Thoracic aorta (tissue), 2 donors: ENCODE measurements around the gene ZNF511. TPM values are rescaled to one million over a fixed set of nuclear protein-coding genes. Genes with fewer than 3 reads are reported as not detected.

ENCODE experiments used
- ATAC-seq: fragments of 150-250 bp; one replicate; pipeline ENCODE4 v1.8.0; 2017; ENCODE audit warnings: low read depth; ENCODE audit not compliant: insufficient number of reproducible peaks, low FRiP score
- DNase-seq: peaks from one replicate; pipeline ENCODE4 v3.0.0-alpha.2; 2020; ENCODE audit warnings: low spot score
- H3K27ac ChIP-seq, 2 donors: fragments of 200-600 bp; sonication (generic); 1 replicate in 1 of 2; 2 replicates in 1 of 2; pipeline ENCODE4 v1.5.1; 2016; ENCODE audit warnings: mild to moderate bottlenecking in 2 of 2, moderate library complexity in 2 of 2
- H3K27me3 ChIP-seq: fragments of 200-600 bp; sonication (generic); replicated peaks from 2 replicates; pipeline ENCODE4 v1.6.0; 2016; ENCODE audit warnings: mild to moderate bottlenecking; ENCODE audit not compliant: insufficient read depth
- H3K36me3 ChIP-seq: fragments of 200-600 bp; sonication (generic); one replicate; pipeline ENCODE4 v1.5.1; 2016
- H3K4me1 ChIP-seq, 2 donors: fragments of 200-600 bp; sonication (generic); 1 replicate in 1 of 2; 2 replicates in 1 of 2; pipeline versions ENCODE4 v1.5.1 to v1.6.0; 2016; ENCODE audit warnings: low read depth in 2 of 2, mild to moderate bottlenecking in 1 of 2; ENCODE audit not compliant: control insufficient read depth in 1 of 2
- H3K4me3 ChIP-seq: fragments of 200-600 bp; sonication (generic); 2 replicates; pipeline ENCODE4 v1.5.1; 2016; ENCODE audit warnings: mild to moderate bottlenecking
- H3K9me3 ChIP-seq: fragments of 200-600 bp; sonication (generic); 2 replicates; pipeline ENCODE4 v1.5.1; 2016
- CTCF ChIP-seq: fragments of 200-600 bp; sonication (generic); IDR thresholded peaks from one replicate; pipeline ENCODE4 v1.5.1; 2019; ENCODE audit warnings: antibody characterized with exemption
- total RNA-seq, 2 donors: library from RNA; depleted of rRNA; stranded (reverse); fragments of >200 nt; gene quantifications; one replicate each; pipeline versions ENCODE4 v1.1.0 to v1.2.3, GENCODE V29; 2016

Gene ZNF511
- total RNA-seq, 2 donors from 2014 or later: 20.0 to 33.2 TPM

GRCh38 chr10:133312016-133312768 lies 3.5 kb downstream of the ZNF511 start:
- no peaks in the 10 kb centered on the region for H3K27me3 ChIP-seq
- peaks cover 3 to 15% of the 10 kb centered on the region in 2 donors for H3K4me1 ChIP-seq
- ATAC-seq (no peak), DNase-seq (no peak)
- H3K36me3 ChIP-seq: peaks cover 19% of the 10 kb centered on the region
- no peaks in the 10 kb centered on the region for H3K9me3 ChIP-seq
- no peak overlapping the region for H3K27ac ChIP-seq
- TF ChIP-seq CTCF: no peak
- H3K4me3 ChIP-seq: no peak overlapping the region

- Histone ChIP-seq H3K36me3 (peaks cover 19% of the 10 kb centered on the region), H3K4me3 (no peak overlapping the region), H3K9me3 (no peaks in the 10 kb centered on the region), H3K27ac (no peak overlapping the region), H3K27me3 (no peaks in the 10 kb centered on the region), H3K4me1 (peaks cover 0 to 10% of the 10 kb centered on the region in 2 donors)
- no peak for ATAC-seq
- TF ChIP-seq CTCF: no peak
- DNase-seq: no peak
Observed at GRCh38 chr10:133312769-133313145, 4.0 kb downstream of the ZNF511 start.

- no peaks in the 10 kb centered on the region for H3K9me3 ChIP-seq
- peaks cover 0 to 5% of the 10 kb centered on the region in 2 donors for H3K4me1 ChIP-seq
- ATAC-seq: no peak
- peaks cover 19% of the 10 kb centered on the region for H3K36me3 ChIP-seq
- no peak for DNase-seq
- no peak for TF ChIP-seq CTCF
- no peak overlapping the region for H3K27ac ChIP-seq
- no peaks in the 10 kb centered on the region for H3K27me3 ChIP-seq
- no peak overlapping the region for H3K4me3 ChIP-seq
Observed at GRCh38 chr10:133313192-133313591, 4.5 kb downstream of the ZNF511 start.

- peaks cover 19% of the 10 kb centered on the region for H3K36me3 ChIP-seq
- no peak overlapping the region for H3K27ac ChIP-seq
- H3K4me3 ChIP-seq: no peak overlapping the region
- DNase-seq (no peak), ATAC-seq (no peak)
- TF ChIP-seq CTCF: no peak
- H3K27me3 ChIP-seq: no peaks in the 10 kb centered on the region
- no peaks in the 10 kb centered on the region for H3K9me3 ChIP-seq
- peaks cover 4 to 6% of the 10 kb centered on the region in 2 donors for H3K4me1 ChIP-seq
Observed at GRCh38 chr10:133314911-133315310, 6.2 kb downstream of the ZNF511 start.

- Histone ChIP-seq H3K4me1 (peaks cover 4 to 6% of the 10 kb centered on the region in 2 donors), H3K4me3 (no peak overlapping the region), H3K36me3 (peaks cover 16% of the 10 kb centered on the region), H3K27me3 (no peaks in the 10 kb centered on the region), H3K9me3 (no peaks in the 10 kb centered on the region), H3K27ac (no peak overlapping the region)
- ATAC-seq: no peak
- no peak for TF ChIP-seq CTCF
- DNase-seq: no peak
Observed at GRCh38 chr10:133315847-133316246, 7.1 kb downstream of the ZNF511 start.
